ENCODE results near the gene AIRE.
"Not testable (repeated sequence)": the region's sequence is repeated elsewhere in the genome, so short reads cannot be mapped to it uniquely, and the experiment has no call there.

GRCh38 chr21:44342981-44343380 is 57.3 kb downstream of the AIRE start:
- not testable (repeated sequence) for TF ChIP-seq POLR2A, POLR2AphosphoS5, TAF1, POU2F2, SPI1 (IDR thresholded peaks at IDR 0.05; ENCODE audit: low read depth, low read length)

All from GM12891 (cell line).